Osteocyte (in vitro differentiated cells): ENCODE results near the gene PPP1R12C. TPM values are rescaled to one million over a fixed set of nuclear protein-coding genes. Genes with fewer than 3 reads are reported as not detected.

Experiments used
- DNase-seq: peaks from one replicate; pipeline ENCODE4 v3.0.0; 2021; ENCODE audit warnings: mixed read lengths; ENCODE audit not compliant: unreplicated experiment; ENCODE audit errors: extremely low spot score
- H3K27ac Mint-ChIP-seq: one replicate; pipeline ENCODE4 v1.8.0; 2021; ENCODE audit warnings: mild to moderate bottlenecking, mixed read lengths; ENCODE audit not compliant: unreplicated experiment
- H3K27me3 Mint-ChIP-seq: one replicate; pipeline ENCODE4 v1.8.0; 2021; ENCODE audit warnings: mixed read lengths; ENCODE audit not compliant: unreplicated experiment
- H3K36me3 Mint-ChIP-seq: one replicate; pipeline ENCODE4 v1.8.0; 2021; ENCODE audit warnings: mixed read lengths; ENCODE audit not compliant: unreplicated experiment
- H3K4me1 Mint-ChIP-seq: one replicate; pipeline ENCODE4 v1.8.0; 2021; ENCODE audit warnings: mixed read lengths; ENCODE audit not compliant: unreplicated experiment
- H3K4me3 Mint-ChIP-seq: one replicate; pipeline ENCODE4 v1.8.0; 2021; ENCODE audit warnings: mild to moderate bottlenecking, moderate library complexity, mixed read lengths; ENCODE audit not compliant: unreplicated experiment
- H3K9me3 Mint-ChIP-seq: one replicate; pipeline ENCODE4 v1.8.0; 2021; ENCODE audit warnings: mixed read lengths; ENCODE audit not compliant: unreplicated experiment
- total RNA-seq: library from RNA; stranded (reverse); gene quantifications from 2 replicates; pipeline ENCODE4 v1.2.1, GENCODE V29; 2021
- TF ChIP-seq, protein P1 (sequence below): fragments of 200-600 bp; sonication (generic); IDR thresholded peaks from 2 replicates; pipeline ENCODE4 v1.5.0; 2021; ENCODE audit warnings: antibody characterized with exemption, mild to moderate bottlenecking, moderate library complexity

The PPP1R12C gene
- total RNA-seq, 1 donor from 2014 or later, result 135 TPM

DNA sequence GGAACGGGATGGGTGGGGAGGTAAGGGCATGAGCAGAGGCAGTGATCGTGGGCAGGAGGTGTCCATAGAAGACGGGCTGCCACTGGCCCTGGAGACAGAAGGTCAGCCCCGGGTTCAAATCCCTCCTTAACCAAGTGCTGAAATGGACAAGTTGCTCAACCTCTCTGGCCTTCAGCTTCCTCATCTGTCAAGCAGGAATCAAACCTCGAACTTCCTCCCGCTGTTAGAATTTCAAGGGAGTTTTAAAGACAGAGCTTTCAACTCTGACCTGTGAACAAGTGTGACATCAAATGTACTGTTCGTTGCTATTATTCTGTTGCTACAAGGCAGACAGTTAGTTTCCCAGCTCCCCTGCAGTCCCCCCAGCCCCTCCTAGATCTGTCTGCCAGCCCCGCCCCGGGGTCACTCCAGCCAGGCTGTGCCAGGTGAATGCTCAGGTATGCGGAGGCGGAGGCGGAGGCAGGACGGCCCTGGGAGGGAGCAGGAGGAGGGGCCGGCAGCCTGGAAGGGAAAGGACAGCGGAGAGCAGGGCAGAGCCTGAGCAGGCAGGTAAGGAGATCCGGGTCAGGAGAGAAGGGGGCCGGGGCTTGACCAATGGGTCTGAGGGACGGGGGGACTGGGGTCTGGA lies 42.0 kb downstream of the PPP1R12C start, which contains the start of gene EPS8L1:
TSS of gene EPS8L1 (plus strand) at position 499 of the 628 bp plus-strand sequence. CDS start 576 bp downstream, outside the sequence.
- peaks cover 45% of the 10 kb centered on the region for H3K27me3 Mint-ChIP-seq

GRCh38 chr19:55071913-55072312 lies 45.5 kb downstream of the PPP1R12C start:
- TF ChIP-seq, protein P1, sequence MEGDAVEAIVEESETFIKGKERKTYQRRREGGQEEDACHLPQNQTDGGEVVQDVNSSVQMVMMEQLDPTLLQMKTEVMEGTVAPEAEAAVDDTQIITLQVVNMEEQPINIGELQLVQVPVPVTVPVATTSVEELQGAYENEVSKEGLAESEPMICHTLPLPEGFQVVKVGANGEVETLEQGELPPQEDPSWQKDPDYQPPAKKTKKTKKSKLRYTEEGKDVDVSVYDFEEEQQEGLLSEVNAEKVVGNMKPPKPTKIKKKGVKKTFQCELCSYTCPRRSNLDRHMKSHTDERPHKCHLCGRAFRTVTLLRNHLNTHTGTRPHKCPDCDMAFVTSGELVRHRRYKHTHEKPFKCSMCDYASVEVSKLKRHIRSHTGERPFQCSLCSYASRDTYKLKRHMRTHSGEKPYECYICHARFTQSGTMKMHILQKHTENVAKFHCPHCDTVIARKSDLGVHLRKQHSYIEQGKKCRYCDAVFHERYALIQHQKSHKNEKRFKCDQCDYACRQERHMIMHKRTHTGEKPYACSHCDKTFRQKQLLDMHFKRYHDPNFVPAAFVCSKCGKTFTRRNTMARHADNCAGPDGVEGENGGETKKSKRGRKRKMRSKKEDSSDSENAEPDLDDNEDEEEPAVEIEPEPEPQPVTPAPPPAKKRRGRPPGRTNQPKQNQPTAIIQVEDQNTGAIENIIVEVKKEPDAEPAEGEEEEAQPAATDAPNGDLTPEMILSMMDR, result no peak
- H3K36me3 Mint-ChIP-seq, result no peaks in the 10 kb centered on the region
- H3K4me1 Mint-ChIP-seq, result peaks cover 10% of the 10 kb centered on the region
- no peak overlapping the region for H3K4me3 Mint-ChIP-seq
- H3K27ac Mint-ChIP-seq, result no peak overlapping the region
- no peak for DNase-seq
- no peaks in the 10 kb centered on the region for H3K9me3 Mint-ChIP-seq
- H3K27me3 Mint-ChIP-seq, result peaks cover 40% of the 10 kb centered on the region

More for the DNA sequence above, 42.0 kb downstream of the PPP1R12C start, which contains the start of gene EPS8L1:
- Mint-ChIP-seq H3K36me3 (no peaks in the 10 kb centered on the region), H3K4me1 (peaks cover 9% of the 10 kb centered on the region), H3K27ac (no peak within 1 kb of the TSS), H3K9me3 (no peaks in the 10 kb centered on the region), H3K4me3 (no peak within 1 kb of the TSS)
- DNase-seq, result no peak
- TF ChIP-seq, protein P1, result no peak

- no peak for DNase-seq
- TF ChIP-seq, protein P1, result no peak
- no peaks in the 10 kb centered on the region for H3K9me3 Mint-ChIP-seq
- H3K36me3 Mint-ChIP-seq, result no peaks in the 10 kb centered on the region
- H3K4me1 Mint-ChIP-seq, result peaks cover 10% of the 10 kb centered on the region
- no peak overlapping the region for H3K4me3 Mint-ChIP-seq
- H3K27me3 Mint-ChIP-seq, result peaks cover 42% of the 10 kb centered on the region
- H3K27ac Mint-ChIP-seq, result no peak overlapping the region
Measured at GRCh38 chr19:55071129-55071502, 46.3 kb downstream of the PPP1R12C start.

DNA sequence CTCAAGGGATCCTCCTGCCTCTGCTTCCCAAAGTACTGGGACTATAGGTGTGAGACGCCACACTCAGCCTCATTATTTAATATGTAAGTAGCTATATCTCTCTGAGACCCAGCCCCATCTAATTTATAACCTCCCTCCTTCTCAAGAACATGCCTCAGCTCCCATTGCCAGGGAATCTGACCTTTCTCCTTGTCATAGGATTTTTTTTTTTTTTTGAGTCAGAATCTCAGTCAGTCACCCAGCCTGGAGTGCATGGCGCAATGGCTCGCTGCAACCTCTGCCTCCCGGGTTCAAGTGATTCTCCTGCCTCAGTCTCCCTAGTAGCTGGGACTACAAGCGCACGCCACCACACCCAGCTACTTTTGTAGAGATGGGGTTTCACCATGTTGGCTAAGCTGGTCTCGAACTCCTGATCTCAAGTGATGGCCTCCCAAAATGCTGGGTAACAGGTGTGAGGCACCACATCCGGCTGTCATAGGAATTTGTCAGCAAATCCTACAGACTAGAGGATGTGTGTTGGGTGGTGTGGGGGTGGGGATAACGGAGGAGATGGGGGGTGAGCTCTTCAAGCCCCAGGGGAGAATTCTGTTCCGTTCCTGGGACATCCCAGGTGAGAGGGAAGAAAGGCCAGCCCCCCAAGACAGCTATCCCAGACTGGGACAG lies 46.8 kb downstream of the PPP1R12C start:
- Mint-ChIP-seq H3K27ac (no peak overlapping the region), H3K27me3 (peaks cover 46% of the 10 kb centered on the region)

DNA sequence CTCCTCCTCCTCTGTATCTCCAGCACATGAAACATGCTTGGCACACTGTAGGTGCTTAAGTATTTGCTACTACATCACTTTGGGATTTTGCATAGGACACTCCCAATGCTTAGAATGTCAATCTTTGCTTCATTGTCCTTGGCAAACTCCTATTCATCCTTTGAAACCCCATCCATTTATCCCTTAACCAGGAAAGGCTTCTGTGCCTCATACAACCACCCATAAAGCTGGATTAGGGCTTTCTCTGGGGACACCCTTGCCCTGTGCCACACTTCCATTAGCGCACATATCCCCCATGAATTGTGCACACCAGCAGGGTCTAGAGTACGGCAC lies 47.6 kb downstream of the PPP1R12C start:
- TF ChIP-seq, protein P1, result no peak
- no peaks in the 10 kb centered on the region for H3K9me3 Mint-ChIP-seq
- no peak for DNase-seq
- peaks cover 10% of the 10 kb centered on the region for H3K4me1 Mint-ChIP-seq
- peaks cover 42% of the 10 kb centered on the region for H3K27me3 Mint-ChIP-seq
- no peak overlapping the region for H3K4me3 Mint-ChIP-seq
- H3K36me3 Mint-ChIP-seq, result no peaks in the 10 kb centered on the region
- H3K27ac Mint-ChIP-seq, result no peak overlapping the region

More for the DNA sequence above, 46.8 kb downstream of the PPP1R12C start:
- TF ChIP-seq, protein P1, result no peak
- H3K9me3 Mint-ChIP-seq, result no peaks in the 10 kb centered on the region
- peaks cover 10% of the 10 kb centered on the region for H3K4me1 Mint-ChIP-seq
- peak overlapping the region; percentile 32 for H3K4me3 Mint-ChIP-seq
- H3K36me3 Mint-ChIP-seq, result no peaks in the 10 kb centered on the region
- no peak for DNase-seq
